ENCODE results near the gene GLIPR1. TPM values are rescaled to one million over a fixed set of nuclear protein-coding genes. Genes with fewer than 3 reads are reported as not detected.

GLIPR1 gene
- total RNA-seq, 2 experiments from 2014 or later, result 41.3 to 47.7 TPM

DNA sequence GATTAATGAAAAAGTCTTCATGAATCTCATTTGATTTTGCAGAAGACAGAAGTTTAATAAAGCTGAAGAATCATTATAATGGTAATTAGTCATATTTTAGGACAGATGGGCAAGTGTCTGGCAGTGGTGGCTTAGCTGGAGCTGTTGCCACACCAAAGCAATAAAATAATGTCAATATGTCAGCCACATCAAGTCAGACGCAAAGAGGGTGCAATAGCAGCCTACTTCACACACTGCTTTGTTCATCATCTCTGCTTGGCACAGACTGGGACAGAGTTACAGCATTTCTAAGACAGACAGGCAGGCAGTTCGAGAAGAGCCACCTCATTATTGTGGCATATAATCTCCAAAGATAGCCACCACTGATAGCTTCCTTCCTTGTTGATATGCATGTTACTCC is 47.7 kb downstream of the GLIPR1 start:
- H3K4me3 Mint-ChIP-seq, result no peak overlapping the region
- no peaks in the 10 kb centered on the region for H3K4me1 ChIP-seq (ENCODE audit: insufficient read depth, low read length)
- no peak overlapping the region for H3K27ac ChIP-seq (ENCODE audit: low read depth in 1 of 2, low read length in 2 of 2)
- TF ChIP-seq, protein P1, sequence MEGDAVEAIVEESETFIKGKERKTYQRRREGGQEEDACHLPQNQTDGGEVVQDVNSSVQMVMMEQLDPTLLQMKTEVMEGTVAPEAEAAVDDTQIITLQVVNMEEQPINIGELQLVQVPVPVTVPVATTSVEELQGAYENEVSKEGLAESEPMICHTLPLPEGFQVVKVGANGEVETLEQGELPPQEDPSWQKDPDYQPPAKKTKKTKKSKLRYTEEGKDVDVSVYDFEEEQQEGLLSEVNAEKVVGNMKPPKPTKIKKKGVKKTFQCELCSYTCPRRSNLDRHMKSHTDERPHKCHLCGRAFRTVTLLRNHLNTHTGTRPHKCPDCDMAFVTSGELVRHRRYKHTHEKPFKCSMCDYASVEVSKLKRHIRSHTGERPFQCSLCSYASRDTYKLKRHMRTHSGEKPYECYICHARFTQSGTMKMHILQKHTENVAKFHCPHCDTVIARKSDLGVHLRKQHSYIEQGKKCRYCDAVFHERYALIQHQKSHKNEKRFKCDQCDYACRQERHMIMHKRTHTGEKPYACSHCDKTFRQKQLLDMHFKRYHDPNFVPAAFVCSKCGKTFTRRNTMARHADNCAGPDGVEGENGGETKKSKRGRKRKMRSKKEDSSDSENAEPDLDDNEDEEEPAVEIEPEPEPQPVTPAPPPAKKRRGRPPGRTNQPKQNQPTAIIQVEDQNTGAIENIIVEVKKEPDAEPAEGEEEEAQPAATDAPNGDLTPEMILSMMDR (IDR thresholded peaks at IDR 0.05), result no peak
- peaks cover 36% of the 10 kb centered on the region for H3K27me3 Mint-ChIP-seq
- peaks cover 0 to 5% of the 10 kb centered on the region in 2 experiments for H3K27me3 ChIP-seq (ENCODE audit: control insufficient read depth in 1 of 2, insufficient read depth in 2 of 2, low read length in 2 of 2)
- ChIA-PET POLR2A (no interaction called here), CTCF (interaction anchor here (2.4 kb wide), 1 partner anchor 509 kb away, joined by 13 read pairs; no protein-coding TSS in a partner anchor)
- no peaks in the 10 kb centered on the region for H3K36me3 Mint-ChIP-seq (ENCODE audit: low read depth)
- no peak overlapping the region for H3K27ac Mint-ChIP-seq
- DNase-seq, result no peak
- H3K9me3 ChIP-seq (ENCODE audit: control insufficient read depth in 1 of 2, insufficient read depth in 1 of 2, low read length in 2 of 2), result no peaks in the 10 kb centered on the region
- H3K4me3 ChIP-seq (ENCODE audit: low read length), result no peak overlapping the region
- ATAC-seq (ENCODE audit: poor library complexity), result no peak
- no peaks in the 10 kb centered on the region for H3K36me3 ChIP-seq (ENCODE audit: insufficient read depth, low read length)
- H3K4me1 Mint-ChIP-seq (ENCODE audit: low read depth), result no peaks in the 10 kb centered on the region
- intact Hi-C loops (cut with DNase I, micrococcal nuclease), result loop anchor here (2.0 to 10.0 kb wide), 5 partner anchors 509 to 1264 kb away; no protein-coding TSS in a partner anchor
- no peaks in the 10 kb centered on the region for H3K9me3 Mint-ChIP-seq

DNA sequence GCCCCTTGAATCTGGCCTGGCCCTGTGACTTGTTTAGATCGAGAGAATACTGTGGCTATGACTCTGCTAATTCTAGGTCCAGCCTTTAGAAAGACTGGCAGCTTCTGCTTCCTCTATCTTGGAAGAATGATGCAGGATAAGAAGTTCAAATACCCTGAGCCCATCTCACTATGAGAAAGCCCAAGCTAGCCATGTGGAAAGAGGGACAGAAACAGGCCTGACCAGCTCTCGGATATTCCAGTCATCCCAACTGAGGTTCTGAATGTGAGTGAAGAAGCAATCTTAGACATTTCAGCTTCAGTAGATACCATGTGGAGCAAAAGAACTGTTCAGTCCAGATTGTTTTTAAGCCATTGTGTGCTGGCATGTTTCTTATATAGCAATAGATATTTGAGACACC is 48.1 kb downstream of the GLIPR1 start:
- POLR2A ChIA-PET, result no interaction called here
- H3K36me3 Mint-ChIP-seq (ENCODE audit: low read depth), result no peaks in the 10 kb centered on the region
- TF ChIP-seq, protein P1 (IDR thresholded peaks at IDR 0.05), result no peak
- H3K27me3 Mint-ChIP-seq, result peaks cover 36% of the 10 kb centered on the region
- Histone ChIP-seq H3K36me3 (ENCODE audit: insufficient read depth, low read length) (no peaks in the 10 kb centered on the region), H3K27ac (ENCODE audit: low read depth in 1 of 2, low read length in 2 of 2) (no peak overlapping the region), H3K27me3 (ENCODE audit: control insufficient read depth in 1 of 2, insufficient read depth in 2 of 2, low read length in 2 of 2) (peaks cover 0 to 10% of the 10 kb centered on the region in 2 experiments), H3K4me1 (ENCODE audit: insufficient read depth, low read length) (no peaks in the 10 kb centered on the region), H3K4me3 (ENCODE audit: low read length) (no peak overlapping the region), H3K9me3 (ENCODE audit: control insufficient read depth in 1 of 2, insufficient read depth in 1 of 2, low read length in 2 of 2) (no peaks in the 10 kb centered on the region)
- no peaks in the 10 kb centered on the region for H3K9me3 Mint-ChIP-seq
- CTCF ChIA-PET, result interaction anchor here (2.4 kb wide), 1 partner anchor 508 kb away, joined by 13 read pairs; no protein-coding TSS in a partner anchor
- H3K4me3 Mint-ChIP-seq, result no peak overlapping the region
- intact Hi-C loops (cut with DNase I, micrococcal nuclease), result loop anchor here (2.0 to 10.0 kb wide), 5 partner anchors 508 to 1264 kb away; no protein-coding TSS in a partner anchor
- DNase-seq (no peak), ATAC-seq (ENCODE audit: poor library complexity) (no peak)
- no peak overlapping the region for H3K27ac Mint-ChIP-seq
- no peaks in the 10 kb centered on the region for H3K4me1 Mint-ChIP-seq (ENCODE audit: low read depth)

DNA sequence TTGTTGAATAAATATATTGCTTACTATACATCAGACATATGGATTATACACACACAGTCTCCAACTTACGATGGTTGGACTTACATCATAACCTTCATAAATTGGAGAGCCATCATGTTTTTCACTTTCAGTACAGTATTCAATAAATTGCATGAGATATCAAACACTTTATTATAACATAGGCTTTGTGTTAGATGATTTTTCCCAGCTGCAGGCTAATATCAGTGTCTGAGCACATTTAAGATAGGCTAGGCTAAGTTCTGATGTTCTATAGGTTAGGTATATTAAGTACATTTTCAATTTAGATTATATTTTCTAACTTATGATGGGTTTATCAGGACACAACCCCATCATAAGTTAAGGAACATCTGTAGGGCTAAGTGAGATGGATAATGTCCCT is 48.8 kb downstream of the GLIPR1 start:
- ChIA-PET CTCF (no interaction called here), POLR2A (no interaction called here)
- Mint-ChIP-seq H3K36me3 (ENCODE audit: low read depth) (no peaks in the 10 kb centered on the region), H3K4me1 (ENCODE audit: low read depth) (no peaks in the 10 kb centered on the region), H3K4me3 (no peak overlapping the region), H3K9me3 (no peaks in the 10 kb centered on the region), H3K27ac (no peak overlapping the region), H3K27me3 (peaks cover 35% of the 10 kb centered on the region)
- intact Hi-C loops (cut with DNase I, micrococcal nuclease), result loop anchor here (2.0 to 10.0 kb wide), 5 partner anchors 507 to 1263 kb away; no protein-coding TSS in a partner anchor
- Histone ChIP-seq H3K27me3 (ENCODE audit: control insufficient read depth in 1 of 2, insufficient read depth in 2 of 2, low read length in 2 of 2) (peaks cover 0 to 10% of the 10 kb centered on the region in 2 experiments), H3K4me1 (ENCODE audit: insufficient read depth, low read length) (no peaks in the 10 kb centered on the region), H3K36me3 (ENCODE audit: insufficient read depth, low read length) (no peaks in the 10 kb centered on the region), H3K4me3 (ENCODE audit: low read length) (no peak overlapping the region), H3K9me3 (ENCODE audit: control insufficient read depth in 1 of 2, insufficient read depth in 1 of 2, low read length in 2 of 2) (no peaks in the 10 kb centered on the region), H3K27ac (ENCODE audit: low read depth in 1 of 2, low read length in 2 of 2) (no peak overlapping the region)
- ATAC-seq (ENCODE audit: poor library complexity), result no peak
- TF ChIP-seq, protein P1 (IDR thresholded peaks at IDR 0.05), result no peak
- no peak for DNase-seq

Data from CD4-positive, alpha-beta T cell (primary cell).